Activated CD4-positive, alpha-beta T cell treated with anti-CD3 and anti-CD28 coated beads, Interleukin-2, amount 50 U/mL, for 16 hours (primary cell): ENCODE results near the gene ADGRD2.

ENCODE experiments used
- DNase-seq: peaks from one replicate; pipeline ENCODE4 v3.0.0-alpha.2; 2020

ADGRD2 gene

DNA sequence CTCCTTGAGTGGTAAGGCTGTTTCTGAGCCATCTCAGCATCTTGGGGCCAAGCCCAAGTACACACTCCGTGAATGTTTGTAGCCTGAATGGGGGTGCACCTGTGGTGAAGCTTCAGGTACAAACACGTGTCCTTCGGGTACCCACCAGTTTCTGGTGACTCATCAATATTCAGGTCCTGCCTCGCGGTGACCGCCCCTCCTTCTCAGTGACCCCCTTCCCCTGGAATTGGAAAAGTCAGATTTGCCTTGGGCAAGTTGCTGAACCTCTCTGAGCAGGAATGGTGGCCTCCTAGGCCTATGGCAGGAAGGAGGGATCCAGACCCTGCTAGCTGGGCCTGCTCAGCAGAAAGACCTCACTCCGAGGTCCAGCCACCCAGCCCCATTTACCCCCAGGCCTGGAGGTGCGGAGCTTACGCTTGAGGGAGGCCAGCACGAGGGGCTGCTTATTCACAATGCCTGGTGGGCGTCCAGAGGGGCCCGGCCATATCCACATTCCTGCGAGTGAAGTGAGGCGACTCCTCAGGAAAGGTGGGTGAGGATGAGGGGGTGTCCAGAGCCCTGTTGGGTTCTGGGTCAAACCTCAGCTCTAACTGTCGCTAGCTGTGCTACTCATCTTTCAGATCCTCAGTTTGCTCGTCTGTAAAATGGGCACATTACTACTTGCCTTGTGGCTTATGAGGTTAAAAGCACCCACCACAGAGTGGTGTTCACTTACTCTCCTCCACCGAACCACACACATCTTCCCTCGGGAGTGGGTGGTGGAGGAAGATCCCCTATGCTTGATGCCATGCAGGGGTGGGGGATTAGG, 7.0 kb downstream of the ADGRD2 start:
- no peak for DNase-seq

DNA sequence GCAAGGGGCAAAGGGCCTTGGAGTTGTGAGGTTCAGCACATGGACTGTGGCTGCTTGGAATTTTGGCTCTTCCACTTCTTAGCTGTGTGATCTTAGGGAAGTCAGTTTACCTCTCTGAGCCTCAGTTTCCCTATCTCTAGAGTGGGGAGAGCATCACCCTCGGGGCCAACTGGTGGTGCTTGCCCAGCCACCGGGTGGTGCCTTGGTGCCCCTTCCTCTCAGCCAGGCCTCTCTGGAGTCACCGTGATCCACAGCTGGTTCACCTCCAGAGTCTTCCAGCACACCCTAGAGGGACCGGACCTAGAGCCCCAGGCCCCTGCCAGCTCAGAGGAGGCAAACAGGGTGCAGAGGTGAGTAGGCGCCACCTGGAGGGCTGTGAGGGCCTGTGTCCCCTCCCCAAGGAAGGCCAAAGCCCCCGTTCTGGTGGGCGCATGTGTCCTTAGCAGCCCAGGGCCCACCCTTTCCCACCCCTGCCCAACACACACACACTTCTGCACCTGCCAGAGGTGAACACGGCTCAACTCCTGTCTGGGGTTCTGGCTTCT, 7.7 kb downstream of the ADGRD2 start:
- no peak for DNase-seq

DNA sequence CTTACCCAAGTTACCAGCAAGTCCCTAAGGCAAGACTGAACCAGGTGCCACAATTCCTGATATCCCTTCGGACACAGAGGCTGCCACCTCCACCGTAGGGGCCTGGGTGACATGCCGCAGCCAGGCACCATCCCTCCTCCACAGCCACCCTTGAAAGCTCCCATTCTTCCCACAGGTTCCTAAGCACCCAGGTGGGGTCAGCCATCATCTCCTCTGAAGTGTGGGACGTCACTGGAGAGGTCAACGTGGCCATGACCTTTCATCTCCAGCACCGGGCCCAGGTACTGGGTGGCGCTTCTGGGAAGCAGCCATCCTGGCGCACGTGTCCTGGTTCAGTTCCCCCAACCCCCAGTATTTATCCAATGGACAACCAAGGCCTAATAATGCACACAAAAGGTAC, 8.2 kb downstream of the ADGRD2 start:
- no peak for DNase-seq

DNA sequence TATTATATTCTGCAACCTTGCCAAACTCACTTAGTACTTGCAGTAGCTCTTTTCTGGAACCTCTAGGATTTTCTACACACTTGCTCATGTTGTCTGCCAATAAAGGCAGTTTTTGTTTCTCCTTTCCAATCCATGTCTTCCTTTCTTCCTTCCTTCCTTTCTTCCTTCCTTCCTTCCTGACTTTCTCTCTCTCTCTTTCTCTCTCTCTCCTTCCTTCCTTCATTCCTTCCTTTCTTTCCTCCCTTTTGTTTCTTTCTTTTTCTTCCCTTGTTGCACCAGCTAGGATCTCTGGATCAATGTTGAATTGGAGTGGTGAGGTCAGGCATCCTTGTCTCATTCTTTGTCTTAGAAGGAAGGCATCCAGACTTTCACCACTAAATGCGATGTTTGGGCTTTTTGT, 12.5 kb downstream of the ADGRD2 start:
- no peak for DNase-seq

DNA sequence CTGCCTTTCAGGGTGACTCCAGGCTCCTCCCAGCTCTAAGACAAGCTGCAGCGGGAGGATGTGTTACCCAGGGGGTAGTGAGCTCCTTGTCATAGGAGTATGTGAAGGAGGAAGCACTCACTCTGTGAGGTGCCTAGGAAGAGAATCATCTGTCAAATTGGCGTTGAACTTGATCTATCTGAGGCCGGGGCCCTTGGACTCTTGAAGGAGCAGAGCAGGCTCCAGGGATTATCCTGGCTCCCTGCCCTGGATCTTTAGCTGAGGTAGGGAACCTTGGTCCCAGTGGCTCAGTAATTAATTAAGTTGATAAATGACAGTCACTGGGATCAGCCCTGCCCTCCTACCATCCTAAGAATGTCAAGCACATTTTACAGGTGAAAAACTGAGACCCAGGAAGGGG, 15.5 kb downstream of the ADGRD2 start:
- DNase-seq: no peak

DNA sequence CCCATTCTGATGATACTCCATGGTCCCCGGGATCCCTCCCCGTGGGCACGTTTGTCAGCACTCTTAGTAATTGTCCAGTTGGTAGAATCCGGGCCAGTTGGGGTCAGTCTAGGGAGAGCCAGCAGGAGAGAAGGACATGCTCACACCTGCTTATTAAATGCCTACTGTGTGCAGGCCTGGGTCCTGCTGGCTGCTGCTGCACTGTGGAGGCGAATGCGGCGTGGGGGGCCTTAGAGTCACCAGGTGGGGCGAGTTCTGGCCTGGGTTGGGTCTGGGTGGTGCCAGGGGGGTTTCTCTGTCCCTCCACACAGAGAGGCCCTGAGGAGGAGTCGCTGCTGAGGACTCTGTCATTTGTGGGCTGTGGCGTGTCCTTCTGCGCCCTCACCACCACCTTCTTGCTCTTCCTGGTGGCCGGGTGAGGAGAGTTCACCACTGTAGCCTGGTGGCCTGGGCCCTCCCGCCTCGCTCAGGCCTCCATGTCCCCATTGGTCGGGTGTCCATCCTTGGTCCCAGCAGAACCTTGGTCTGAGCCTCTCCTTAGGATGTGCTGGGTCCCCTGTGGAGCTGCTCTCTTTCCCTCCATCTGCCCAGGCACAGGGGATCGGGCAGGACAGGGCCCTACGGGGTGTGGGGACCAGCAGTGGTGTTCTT, 17.3 kb downstream of the ADGRD2 start:
- no peak for DNase-seq

DNA sequence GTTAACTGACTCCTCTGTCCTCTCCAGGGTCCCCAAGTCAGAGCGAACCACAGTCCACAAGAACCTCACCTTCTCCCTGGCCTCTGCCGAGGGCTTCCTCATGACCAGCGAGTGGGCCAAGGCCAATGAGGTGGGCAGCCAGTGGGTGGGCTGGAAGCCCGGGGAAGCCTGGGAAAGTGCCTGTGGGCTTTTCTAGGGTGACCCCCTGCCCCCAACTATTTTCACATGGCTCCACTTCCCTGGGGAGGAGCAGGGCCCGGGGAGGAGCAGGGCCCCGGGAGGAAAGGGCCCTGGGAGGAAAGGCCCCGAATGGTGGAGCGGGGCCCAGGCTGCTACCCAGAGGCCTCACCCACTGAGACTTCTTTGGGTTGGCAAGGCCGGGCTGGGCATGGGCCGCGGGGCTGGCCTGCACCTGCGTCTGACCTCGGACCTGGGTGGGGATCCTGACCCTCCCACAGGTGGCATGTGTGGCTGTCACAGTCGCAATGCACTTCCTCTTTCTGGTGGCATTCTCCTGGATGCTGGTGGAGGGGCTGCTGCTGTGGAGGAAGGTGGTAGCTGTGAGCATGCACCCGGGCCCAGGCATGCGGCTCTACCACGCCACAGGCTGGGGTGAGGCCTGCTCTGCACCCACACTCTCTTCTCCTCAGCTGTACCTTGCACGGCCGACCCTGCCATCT, 17.9 kb downstream of the ADGRD2 start:
- DNase-seq: no peak

DNA sequence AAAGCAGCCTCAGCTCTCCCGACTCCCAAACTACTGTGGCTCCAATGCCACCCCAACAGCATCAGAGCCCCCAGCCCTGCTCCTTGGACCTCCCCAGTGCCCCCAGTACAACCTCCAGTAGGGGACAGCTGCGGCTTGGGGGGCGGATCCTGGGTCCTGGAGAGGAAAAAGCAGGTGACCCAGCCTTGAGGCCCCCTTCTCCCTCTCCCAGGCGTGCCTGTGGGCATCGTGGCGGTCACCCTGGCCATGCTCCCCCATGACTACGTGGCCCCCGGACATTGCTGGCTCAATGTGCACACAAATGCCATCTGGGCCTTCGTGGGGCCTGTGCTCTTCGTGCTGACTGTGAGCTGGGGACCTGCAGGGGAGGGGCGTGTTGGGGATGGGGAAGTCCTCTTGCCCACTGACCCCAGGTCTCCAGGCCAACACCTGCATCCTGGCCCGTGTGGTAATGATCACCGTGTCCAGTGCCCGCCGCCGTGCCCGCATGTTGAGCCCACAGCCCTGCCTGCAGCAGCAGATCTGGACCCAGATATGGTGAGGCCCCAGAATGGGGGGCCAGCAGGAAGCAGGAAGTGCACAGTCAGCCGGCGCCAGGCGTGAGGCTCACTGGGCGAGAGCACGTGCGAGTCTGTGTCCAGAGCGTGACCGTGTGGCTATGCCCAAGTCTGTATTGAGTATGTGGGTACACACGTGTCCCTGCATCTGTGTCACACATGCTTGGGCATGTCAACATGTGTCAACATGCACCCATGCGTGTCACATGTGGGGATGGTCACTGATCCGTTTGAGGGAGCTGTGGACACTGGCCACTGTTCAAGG, 19.0 kb downstream of the ADGRD2 start:
- DNase-seq: no peak

DNA sequence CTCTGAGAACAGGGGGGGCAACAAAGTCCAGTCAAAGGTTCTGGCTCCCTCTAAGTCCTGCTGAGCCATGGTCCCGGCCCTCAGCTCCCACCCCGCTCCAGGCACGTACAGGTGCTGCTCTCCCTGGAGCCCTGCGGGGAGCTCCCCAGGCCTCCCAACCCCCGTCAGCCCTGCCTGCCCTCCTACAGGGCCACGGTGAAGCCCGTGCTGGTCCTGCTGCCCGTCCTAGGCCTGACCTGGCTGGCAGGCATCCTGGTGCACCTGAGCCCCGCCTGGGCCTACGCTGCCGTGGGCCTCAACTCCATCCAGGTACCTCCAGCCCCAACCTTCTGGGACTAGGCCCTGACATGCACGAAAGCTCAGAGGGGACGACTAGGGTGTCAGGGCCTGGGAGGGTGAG, 20.1 kb downstream of the ADGRD2 start:
- DNase-seq: no peak

DNA sequence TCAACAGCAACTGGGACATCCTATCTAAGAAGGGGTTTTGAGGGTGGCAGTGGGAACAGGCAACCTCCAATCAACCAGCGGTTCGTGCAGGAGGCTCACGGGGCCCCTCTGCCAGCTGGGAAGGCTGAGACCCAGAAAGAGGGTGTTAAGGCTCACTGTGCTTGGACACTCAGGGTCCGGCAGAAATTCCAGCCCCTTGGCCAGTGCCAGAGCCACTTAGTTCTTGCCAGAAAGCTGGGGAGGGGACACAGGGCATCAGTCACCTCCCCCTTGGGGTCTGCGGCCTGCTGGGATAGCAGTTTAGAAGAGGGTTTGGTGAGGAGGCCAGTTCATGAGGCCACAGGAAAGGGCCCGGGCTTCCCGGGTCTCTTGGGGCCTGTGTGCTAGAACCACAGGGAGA, 20.5 kb downstream of the ADGRD2 start:
- no peak for DNase-seq

DNA sequence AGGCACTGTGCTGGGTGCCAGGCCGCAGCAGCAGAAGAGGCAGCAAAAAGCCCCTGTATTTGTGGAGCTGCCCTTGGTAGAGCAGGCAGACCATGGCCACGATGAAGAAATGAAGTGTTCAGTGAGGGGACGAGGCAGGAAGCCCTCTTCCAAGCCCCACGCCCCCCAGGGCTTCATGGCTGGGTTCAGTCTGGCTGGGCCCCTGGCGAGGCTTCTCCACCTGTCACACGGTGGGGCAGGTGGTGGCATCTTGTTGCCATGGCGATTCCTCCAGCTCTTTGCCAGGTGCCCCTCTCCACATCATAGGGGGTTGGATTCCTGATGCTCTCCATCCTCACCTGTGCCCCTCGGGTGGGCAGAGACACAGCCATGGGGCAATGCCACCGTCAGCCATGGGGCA, 21.5 kb downstream of the ADGRD2 start:
- DNase-seq: no peak

DNA sequence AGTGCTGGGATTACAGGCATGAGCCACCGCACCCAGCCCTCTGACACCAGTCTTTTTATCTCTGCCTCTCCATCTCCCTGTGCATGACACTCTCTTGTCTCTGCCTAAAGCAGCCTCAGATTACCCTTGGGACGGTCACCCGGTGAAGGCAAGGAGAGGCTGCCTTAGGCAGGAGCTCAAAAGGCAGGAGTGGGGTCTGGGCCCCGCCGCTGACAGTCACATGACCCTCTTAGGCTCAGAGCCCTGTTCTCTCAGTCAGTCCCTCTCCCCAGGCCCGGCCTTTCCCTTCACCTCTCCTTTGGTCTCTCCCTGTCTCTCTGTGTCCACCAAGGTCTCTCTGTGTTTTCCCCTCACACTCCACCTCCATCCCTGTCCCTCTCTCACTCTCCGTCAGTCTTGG, 22.5 kb downstream of the ADGRD2 start:
- no peak for DNase-seq

DNA sequence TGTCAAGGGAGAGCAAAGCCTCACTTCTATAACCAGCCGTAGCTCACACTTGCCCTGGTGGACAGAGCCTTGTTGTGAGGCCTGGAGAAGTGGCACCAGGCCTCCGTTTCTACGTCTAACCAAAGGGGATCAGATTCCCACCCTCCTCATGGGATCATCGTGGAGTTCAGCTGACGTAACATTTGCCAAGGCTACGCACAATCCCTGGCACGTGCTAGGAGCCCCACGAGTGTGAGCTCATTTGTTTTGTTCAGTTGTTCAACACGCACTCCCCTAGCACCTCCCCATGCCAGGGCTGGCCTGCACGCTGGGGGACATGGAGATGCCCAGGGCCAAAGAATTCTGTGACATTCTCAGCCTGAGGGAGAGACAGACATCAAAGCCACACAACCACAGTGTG, 23.1 kb downstream of the ADGRD2 start:
- DNase-seq: no peak

DNA sequence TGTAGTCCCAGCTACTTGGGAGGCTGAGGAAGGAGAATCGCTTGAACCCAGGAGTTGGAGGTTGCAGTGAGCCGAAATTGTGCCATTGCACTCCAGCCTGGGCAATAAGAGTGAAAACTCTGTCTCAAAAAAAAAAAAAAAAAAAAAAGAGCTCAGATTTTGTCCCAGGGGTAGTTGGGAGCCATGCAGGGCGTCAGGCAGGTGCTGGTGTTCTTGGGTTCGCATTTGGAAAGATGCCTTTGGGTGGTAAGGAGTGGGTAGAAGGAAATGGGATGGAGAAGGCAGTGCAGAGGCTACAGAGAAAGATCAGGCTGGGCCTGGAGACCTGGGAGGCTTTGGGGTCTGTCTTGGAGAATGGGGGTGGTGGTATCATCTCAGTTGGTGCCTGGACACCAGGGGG, 23.9 kb downstream of the ADGRD2 start:
- DNase-seq: no peak

DNA sequence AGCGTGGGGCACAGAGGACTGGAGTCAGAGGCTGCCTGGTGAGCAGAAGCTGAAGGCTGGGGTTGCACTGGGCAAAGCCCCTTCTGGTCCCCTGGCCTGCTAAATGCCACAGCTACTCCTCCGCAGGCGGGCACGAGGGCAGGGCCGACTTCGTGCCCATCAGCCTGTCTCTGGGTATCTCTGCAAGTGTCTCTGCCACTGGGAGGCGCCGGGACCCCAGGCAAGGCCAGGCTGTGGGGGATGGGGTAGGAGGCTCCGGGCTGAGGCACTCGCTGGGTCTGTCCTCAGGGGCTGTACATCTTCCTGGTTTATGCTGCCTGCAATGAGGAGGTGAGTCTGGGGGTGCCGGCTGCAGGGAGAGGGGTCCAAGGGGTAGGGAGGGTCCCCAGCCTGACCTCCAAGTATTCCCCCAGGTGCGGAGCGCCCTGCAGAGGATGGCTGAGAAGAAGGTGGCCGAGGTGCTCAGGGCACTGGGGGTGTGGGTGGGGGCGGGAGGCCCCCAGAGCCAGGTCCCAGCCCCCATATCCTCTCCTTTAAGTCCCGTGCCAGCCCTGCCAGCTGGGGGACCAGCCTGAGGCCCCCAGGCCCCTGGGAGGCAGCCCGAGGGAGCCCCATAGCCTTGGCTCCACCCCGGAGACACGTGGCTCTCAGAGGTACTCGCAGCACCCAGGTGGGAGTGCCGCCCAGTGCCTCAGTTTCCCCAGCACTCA, 25.1 kb downstream of the ADGRD2 start:
- no peak for DNase-seq

DNA sequence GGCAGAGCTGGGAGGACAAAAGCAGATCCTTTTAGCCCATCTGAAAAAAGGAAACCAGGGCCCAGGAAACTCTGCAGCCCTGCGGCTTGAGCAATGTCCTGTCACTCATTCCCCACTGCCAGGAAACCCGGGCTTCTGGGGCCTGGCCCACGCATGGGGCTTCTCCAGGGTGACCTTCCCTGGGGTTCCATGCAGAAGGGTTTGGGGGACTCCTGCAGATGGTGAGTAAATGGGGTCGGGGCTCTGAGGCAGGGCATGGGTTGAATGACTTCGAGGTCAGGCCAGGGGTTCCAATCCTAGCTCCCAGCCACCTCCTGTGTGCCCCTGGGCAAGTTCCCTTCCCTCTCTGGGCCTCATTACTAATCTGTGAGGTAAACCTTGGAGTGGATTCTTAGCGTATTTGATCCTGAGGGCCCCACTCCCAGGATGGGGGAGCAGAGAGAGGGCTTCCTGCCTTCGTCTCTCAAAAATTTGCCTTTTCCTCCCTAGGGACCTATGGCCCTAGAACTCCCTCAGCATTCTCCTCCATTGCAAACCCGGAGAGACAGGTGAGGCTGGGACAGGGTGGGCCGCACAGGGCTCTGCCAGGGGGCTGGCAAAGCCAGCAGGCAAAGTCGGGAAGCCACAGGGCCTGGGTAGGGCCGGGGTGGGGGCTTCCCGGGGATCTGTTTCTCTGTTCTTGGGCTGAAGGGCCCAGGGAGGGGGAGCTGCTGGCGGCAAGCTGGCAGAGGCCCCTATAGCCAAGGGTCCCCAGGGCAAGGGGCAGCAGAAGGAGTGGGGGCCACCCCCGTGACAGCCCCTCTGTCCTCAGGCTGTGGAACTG, 25.8 kb downstream of the ADGRD2 start:
- DNase-seq: no peak

DNA sequence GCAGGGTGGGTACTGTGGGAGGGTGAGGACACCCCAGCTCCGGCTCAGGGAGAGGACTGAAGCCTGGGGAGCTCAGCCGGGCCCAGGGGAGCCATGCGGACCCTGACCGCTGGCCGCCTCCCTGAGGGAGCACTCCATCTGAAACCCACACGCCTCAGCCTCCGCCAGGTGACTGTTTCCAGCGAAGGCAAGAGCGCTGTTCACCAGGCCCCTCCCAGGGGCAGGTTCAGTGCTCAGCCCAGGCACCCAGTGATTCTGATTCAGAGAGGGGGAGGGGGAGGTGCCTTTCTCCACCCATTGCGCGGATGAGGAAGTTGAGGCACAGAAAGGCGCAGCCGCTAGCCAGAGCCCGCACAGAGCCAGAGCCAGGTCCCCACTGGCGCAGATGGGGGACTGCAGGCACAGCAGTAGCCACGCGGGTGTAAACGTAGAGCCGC, 27.0 kb downstream of the ADGRD2 start:
- DNase-seq: no peak

DNA sequence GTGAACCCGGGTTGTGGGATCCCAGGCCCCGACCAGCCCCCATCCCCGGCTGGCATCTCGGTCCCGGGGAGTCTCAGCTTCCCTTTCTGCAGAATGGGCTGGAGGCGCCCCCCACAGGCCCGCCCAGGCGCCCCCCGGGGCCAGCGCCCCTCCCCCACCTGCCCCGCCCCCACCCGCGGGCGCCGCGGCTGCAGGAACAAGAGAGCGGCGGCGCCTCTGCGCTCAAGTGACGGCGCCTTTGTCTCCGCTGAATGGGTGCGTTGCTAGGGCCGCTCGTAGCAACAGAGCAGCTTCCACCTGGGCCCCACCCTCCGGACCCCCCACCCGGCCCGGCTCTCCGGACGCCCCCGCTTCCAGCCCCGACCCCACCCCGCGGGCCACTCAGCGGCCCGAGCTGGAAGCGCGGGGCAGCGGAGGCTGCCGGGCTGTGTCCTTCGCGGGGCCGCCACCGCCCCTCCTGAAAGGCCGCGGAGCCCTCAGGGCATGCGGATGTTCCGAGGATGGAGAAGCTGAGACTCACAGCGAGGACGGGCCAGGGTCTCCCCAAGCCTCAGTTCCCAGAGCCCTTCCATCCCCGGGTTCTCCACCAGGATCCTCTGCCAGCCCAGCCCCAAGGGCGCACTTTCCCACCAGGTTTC, 27.5 kb downstream of the ADGRD2 start:
- no peak for DNase-seq

DNA sequence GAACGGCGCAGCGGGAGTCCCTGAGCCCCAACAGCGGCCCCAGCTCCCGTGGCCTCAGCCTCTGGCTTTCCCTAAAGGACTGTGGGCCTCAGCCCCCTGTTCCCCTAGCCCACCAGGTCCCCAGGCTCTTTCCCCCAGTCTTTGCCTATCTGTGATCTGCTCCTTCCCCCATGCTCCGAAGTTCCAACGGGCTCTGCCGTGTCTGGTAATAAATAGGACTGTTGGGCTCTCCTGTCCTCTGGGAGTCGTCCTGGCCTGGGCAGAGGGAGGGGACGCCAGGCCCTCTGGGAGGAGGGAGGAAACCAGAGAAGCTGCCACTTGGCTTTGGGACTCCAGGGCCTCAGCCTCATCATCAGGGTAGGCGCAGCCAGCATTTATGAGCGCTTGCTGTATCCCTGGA, 28.1 kb downstream of the ADGRD2 start:
- DNase-seq: no peak

DNA sequence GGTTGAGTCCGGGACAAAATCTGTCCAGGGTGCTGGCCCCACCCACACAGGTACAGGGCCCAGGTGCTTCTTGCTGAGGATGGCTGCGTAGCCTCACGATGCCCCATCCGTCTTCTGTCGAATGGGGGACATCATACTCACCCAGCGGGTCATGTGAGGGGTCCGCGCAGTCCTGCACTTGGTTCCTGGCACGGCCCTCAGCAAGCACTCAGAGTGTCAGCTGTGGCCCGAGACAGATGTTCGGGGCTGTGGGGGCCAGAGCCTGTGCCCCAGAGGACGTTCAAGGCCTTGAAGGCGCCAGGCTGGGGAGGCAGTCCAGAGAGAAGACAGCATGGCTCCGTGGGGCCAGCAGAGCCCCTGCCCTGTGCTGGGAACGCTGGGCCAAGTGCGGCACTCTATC, 29.1 kb downstream of the ADGRD2 start:
- no peak for DNase-seq
